Skeletal muscle cell (primary cell): ENCODE results near the gene HOXB5.

Experiments used
- DNase-seq: peaks from one replicate; pipeline ENCODE4 v3.0.0-alpha.2; 2010; ENCODE audit warnings: low read depth
- H3K4me3 ChIP-seq: 2 replicates; pipeline ENCODE4 v1.5.1; 2011; ENCODE audit warnings: low read depth, mild to moderate bottlenecking, control low read depth, low read length, moderate library complexity

The HOXB5 gene

DNA sequence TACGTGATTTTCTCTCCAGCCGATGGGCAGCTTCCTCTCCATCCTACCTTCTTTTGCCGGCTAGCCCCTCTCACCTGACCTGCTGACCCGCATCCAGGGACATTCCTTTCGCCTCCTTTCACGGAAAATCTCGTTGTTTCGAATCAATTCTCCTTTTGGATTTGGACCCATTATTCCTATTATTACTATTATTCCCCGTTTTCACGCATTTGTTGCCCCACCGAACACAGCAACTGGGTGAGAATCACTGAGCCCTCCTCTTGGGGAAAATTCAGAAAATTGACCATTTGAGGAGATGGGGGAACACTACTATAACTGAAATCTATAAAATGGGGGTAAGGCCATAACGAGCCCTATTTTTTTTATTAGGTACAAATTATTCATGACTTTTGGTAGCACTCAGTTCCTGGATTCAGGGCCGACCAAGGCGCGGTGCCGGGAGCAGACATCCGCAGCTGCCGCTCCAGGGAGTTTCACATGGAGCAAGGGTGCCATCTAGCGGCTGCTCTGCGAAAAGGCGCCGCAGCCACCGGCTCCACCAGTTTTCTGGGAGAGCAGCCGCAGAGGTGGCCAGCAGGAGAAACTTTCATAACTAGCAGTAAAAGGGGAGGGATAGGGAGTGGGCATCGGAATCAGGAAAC is 24.8 kb upstream of the HOXB5 start:
- DNase-seq, result no peak
- peak overlapping the region; percentile 25 for H3K4me3 ChIP-seq

GRCh38 chr17:48617471-48618255 is 24.1 kb upstream of the HOXB5 start:
- peak overlapping the region; percentile 20 for H3K4me3 ChIP-seq
- no peak for DNase-seq

DNA sequence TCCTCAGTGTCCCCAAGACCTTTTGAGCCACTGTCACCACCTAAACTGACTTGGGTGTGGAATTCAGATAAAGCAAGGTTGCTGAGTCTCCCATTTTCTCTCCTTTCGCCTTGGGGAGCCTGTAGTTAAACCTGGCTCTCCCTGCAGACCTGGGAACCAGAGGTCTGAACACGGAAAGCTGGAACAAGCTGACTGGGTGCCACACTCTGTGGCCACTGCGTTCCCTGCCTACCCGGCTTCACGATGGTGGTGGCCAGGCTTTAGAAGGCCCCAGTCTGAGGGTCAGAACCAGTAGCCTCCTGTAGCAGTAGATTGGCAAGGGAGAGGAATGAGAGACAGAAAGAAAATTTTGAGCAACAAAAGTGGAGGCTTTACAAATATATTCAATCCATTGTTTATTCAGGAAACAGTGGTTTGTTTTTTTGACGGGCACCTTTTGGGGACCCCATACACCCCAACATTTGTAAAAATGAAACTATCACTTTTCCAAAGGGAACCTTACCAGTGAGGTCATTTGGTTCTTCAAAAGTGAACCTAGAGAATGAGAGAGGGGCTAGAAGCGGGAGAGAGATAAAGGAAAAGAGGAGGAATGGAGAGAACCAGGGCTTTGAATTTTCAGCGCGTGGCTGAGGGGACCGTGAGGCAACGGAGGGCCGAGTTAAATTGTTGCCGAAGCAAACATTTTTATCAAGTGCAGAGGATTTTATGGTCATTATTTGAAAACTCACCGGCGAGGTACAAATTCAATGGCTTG is 23.3 kb upstream of the HOXB5 start:
- DNase-seq, result no peak
- no peak overlapping the region for H3K4me3 ChIP-seq

DNA sequence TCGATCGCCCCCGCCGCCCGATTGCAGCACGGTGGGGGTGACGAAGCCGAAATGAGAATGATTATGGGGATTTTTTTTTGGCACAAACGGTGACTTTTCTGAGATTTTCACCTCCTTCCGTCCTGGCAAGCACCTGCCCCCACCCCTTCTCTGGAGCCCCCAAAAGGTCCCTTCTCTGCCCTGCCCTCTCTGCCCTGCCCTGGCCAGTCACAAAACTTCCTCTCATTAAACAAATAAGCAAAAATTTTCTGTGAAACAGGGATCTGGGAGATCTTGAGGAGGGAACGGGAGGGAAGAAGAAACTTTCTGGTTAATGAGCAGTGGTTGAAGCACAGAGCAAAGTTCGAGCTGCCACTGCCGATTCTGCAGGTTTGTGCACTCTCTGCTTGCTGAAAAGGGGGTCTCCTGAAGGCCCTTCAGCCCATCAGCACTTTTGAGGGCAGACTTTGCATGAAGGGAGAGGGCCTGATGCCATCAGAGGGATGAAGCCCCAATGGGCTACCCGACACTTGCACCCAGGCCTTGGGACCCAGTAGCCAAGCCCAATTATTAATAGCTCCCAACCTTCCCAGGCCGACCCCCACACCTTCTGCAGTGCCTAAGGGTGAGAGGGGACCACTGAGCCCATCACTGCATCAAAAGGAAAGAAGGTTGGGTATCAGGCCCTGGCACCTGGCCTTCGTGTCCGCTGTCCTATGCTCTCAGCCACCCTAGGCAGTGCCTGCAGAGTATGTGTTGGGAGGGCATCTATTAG is 22.6 kb upstream of the HOXB5 start:
- no peak overlapping the region for H3K4me3 ChIP-seq
- no peak for DNase-seq

DNA sequence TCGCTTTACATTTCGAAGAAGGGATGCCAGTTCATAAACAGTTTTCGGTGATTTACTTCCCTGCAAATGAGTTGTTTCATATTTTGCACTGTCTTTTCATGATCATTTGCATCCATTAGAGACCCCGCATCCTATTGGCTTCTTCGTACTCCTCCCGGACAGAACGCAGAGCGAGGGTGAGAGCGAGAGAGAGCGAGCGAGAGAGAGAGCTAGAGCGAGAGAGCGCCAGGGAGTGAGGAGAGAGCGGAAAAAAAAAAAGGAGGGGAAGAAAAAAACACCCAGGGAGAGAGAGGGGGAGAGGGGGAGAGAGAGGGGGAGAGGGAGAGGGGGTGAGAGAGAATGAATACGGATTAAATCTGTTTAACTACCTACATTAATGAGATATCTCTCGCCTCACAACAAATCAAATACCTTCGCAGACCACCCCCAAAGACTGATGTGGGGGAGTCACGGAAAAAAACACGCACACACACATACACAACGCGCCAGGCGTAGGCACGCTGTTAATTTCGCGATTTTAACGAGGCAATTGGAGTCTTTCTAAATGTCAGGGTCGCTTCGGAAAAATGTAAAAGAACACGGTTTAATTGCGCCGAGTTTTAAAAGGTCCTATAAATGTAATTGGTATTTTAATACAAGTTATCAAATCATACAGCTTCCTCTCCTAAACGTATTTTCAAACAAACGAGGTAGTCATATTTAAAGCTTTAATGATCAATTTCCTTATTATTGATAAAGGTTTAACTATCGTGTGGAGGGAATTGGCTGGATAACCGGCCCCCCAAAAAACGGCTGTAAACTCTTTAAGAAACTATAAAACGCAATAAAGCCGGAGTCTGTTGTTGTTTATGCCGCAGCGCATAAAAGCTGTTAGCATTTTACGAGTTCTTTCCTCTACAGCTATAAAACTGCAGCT is 21.7 kb upstream of the HOXB5 start, which contains the start of gene HOXB8:
TSS of gene HOXB8 (minus strand) at position 246 of the 916 bp plus-strand sequence. CDS start 588 bp downstream, outside the sequence.
- no peak for DNase-seq
- H3K4me3 ChIP-seq, result peak within 1 kb of the TSS; percentile 53

DNA sequence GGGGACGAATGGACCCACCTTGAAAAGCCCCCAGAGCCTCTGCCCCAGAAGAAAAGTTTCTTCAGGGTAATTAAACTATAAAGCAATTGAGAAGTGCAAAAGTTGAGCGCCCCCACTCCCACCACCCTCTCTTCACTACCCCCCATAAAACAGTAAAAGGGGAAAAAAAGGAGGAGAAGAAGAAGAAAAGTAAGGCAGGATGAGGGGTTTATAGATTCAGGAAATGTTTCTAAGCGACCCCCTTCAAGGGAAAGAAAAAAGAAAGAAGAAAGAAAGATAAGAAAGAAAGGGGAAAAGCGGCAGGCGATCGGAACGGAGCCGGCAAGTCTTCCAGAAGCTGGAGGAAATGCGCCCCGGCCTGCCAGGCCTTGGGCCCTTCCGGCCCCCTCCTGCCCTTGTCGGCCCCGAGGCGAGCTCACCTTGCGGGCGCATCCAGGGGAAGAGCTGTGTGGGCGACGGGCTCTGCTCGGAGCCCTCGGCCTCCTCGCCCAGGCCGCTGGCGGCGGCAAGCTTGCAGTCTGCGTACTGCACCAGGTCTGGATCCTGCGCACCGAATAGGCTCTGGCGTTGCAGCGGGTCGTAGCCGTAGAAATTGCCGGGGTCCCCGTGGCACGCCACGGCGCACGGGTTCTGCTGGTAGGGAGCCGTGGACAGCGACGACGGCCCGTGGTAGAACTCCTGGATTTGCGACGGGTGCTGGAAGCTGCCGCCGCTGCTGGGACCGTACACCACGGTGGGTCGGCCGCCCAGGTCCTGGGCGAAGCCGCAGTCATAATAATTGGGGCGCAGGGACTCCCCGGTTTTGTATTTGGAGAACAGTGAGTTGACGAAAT is 20.5 kb upstream of the HOXB5 start:
- peak overlapping the region; percentile 53 for H3K4me3 ChIP-seq
- no peak for DNase-seq

DNA sequence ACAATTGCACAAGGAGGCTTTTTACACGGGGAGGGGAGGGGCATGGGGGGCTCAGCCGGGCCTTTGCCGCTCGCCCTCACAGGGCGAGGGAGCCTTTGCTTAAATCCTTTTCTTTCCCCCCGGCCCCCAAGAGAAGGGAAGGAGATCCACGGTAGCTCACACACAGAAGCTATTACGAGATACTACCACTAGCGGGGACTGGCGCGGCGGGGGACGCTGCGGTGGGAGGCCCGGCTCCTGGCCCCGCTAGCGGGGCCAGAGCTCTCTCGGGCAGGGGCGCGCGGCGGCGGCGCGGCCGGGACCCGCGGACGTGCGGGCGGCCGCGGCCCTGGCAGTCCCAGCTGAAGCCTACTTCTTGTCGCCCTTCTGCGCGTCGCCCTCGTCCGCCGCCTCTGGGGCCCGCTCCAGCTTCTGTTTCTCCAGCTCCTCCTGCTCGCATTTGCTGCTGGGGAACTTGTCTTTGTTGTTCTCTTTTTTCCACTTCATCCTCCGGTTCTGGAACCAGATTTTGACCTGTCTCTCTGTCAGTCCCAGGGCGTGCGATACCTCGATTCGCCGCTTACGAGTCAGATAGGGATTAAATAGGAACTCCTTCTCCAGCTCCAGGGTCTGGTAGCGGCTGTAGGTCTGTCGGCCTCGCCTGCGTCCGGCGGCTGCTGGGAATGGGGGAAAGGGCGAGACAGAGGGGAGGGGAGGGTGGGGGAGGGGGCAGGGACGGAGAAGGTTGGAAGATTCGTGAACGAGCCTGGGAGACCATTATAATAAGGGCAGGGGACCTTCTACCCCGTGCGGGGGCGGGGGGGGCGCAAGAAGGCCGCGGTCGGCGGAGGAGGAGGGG is 19.5 kb upstream of the HOXB5 start:
- H3K4me3 ChIP-seq, result peak overlapping the region; percentile 53
- no peak for DNase-seq

DNA sequence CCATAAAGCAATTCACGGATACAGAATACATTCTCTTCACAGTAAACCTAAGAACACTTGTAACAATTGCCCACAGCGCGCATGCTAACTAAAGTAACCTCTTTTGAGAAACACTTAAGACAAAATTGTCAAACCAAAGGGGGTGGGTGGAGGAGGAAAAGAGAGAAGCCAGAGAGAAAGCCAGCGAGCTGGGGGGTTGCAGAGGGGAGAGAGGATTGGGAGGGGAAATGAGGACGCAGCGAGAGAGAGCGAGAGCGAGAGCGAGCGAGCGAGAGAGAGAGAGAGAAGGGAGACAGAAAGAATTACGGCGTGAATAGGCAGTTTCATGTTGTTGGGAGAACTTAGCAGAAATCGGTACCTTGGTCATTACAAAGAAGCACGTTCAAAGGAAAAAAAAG is 18.9 kb upstream of the HOXB5 start:
- peak overlapping the region; percentile 53 for H3K4me3 ChIP-seq
- DNase-seq, result no peak

- H3K4me3 ChIP-seq, result peak overlapping the region; percentile 53
- no peak for DNase-seq
These were observed 18.3 kb upstream of the HOXB5 start for GRCh38 chr17:48611681-48612455.

- no peak for DNase-seq
- H3K4me3 ChIP-seq, result peak overlapping the region; percentile 53
These were observed 17.6 kb upstream of the HOXB5 start for GRCh38 chr17:48611213-48611612.

GRCh38 chr17:48610282-48611211 is 17.0 kb upstream of the HOXB5 start, which contains the start of gene HOXB7:
TSS of gene HOXB7 (minus strand) at chr17:48611017. CDS start at chr17:48610918, 99 bp downstream.
- DNase-seq, result no peak
- peak within 1 kb of the TSS; percentile 53 for H3K4me3 ChIP-seq

- H3K4me3 ChIP-seq, result peak overlapping the region; percentile 53
- DNase-seq, result no peak
These were observed 16.2 kb upstream of the HOXB5 start for GRCh38 chr17:48609759-48610281.

- no peak overlapping the region for H3K4me3 ChIP-seq
- DNase-seq, result no peak
These were observed 15.5 kb upstream of the HOXB5 start for GRCh38 chr17:48609033-48609432.

- no peak overlapping the region for H3K4me3 ChIP-seq
- no peak for DNase-seq
These were observed 14.9 kb upstream of the HOXB5 start for GRCh38 chr17:48608494-48608834.
